ENCODE measurements around the gene MCC. TPM values are rescaled to one million over a fixed set of nuclear protein-coding genes. Genes with fewer than 3 reads are reported as not detected.

The MCC gene
- total and polyA plus RNA-seq, 2 donors (not counting 1 experiment from before 2014, with no cell fraction given): 3.2 to 41.3 TPM

GRCh38 chr5:113253037-113253436 lies 235.2 kb downstream of the MCC start:
- H4K20me1 ChIP-seq (ENCODE audit: control insufficient read depth, extremely low read depth, insufficient read depth, low read length): no peaks in the 10 kb centered on the region
- H3K27me3 ChIP-seq (ENCODE audit: control insufficient read depth, insufficient read depth, low read length): no peaks in the 10 kb centered on the region
- H3K4me2 ChIP-seq (ENCODE audit: extremely low read depth, insufficient read depth, low read length): no peak overlapping the region
- H2AFZ ChIP-seq (ENCODE audit: low read length): no peak overlapping the region
- no peaks in the 10 kb centered on the region for H3K79me2 ChIP-seq (ENCODE audit: control insufficient read depth, insufficient read depth, low read length)
- peaks cover 4% of the 10 kb centered on the region for H3K4me1 ChIP-seq (ENCODE audit: control insufficient read depth, extremely low read depth, insufficient read depth, low read length)
- no peak overlapping the region for H3K9ac ChIP-seq (ENCODE audit: insufficient read depth, low read length)
- no peaks in the 10 kb centered on the region for H3K36me3 ChIP-seq (ENCODE audit: control insufficient read depth, insufficient read depth, low read length)
- no peaks in the 10 kb centered on the region for H3K9me3 ChIP-seq (ENCODE audit: control insufficient read depth, insufficient read depth, low read depth, low read length)
- no peak overlapping the region for H3K4me3 ChIP-seq (replicated peaks in 1 of 4; ENCODE audit: control extremely low read depth in 1 of 4, insufficient read depth in 1 of 4, low read depth in 3 of 4, low read length in 4 of 4)
- no peak for TF ChIP-seq EZH2 (IDR thresholded peaks at IDR 0.05; ENCODE audit: low read length, missing control alignments)
- TF ChIP-seq, protein P1, sequence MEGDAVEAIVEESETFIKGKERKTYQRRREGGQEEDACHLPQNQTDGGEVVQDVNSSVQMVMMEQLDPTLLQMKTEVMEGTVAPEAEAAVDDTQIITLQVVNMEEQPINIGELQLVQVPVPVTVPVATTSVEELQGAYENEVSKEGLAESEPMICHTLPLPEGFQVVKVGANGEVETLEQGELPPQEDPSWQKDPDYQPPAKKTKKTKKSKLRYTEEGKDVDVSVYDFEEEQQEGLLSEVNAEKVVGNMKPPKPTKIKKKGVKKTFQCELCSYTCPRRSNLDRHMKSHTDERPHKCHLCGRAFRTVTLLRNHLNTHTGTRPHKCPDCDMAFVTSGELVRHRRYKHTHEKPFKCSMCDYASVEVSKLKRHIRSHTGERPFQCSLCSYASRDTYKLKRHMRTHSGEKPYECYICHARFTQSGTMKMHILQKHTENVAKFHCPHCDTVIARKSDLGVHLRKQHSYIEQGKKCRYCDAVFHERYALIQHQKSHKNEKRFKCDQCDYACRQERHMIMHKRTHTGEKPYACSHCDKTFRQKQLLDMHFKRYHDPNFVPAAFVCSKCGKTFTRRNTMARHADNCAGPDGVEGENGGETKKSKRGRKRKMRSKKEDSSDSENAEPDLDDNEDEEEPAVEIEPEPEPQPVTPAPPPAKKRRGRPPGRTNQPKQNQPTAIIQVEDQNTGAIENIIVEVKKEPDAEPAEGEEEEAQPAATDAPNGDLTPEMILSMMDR (conservative IDR thresholded peaks at IDR 0.05 in 1 of 2, IDR thresholded peaks at IDR 0.05 in 1 of 2; ENCODE audit: low read depth in 1 of 2, low read length in 2 of 2): no peak
- DNase-seq (ENCODE audit: low read depth in 2 of 2): no peak
- H3K27ac ChIP-seq (ENCODE audit: insufficient read depth, low read length): no peak overlapping the region

GRCh38 chr5:113252066-113252465 lies 236.2 kb downstream of the MCC start:
- Histone ChIP-seq H3K27ac (ENCODE audit: insufficient read depth, low read length) (no peak overlapping the region), H3K79me2 (ENCODE audit: control insufficient read depth, insufficient read depth, low read length) (no peaks in the 10 kb centered on the region), H3K4me2 (ENCODE audit: extremely low read depth, insufficient read depth, low read length) (no peak overlapping the region)

DNA sequence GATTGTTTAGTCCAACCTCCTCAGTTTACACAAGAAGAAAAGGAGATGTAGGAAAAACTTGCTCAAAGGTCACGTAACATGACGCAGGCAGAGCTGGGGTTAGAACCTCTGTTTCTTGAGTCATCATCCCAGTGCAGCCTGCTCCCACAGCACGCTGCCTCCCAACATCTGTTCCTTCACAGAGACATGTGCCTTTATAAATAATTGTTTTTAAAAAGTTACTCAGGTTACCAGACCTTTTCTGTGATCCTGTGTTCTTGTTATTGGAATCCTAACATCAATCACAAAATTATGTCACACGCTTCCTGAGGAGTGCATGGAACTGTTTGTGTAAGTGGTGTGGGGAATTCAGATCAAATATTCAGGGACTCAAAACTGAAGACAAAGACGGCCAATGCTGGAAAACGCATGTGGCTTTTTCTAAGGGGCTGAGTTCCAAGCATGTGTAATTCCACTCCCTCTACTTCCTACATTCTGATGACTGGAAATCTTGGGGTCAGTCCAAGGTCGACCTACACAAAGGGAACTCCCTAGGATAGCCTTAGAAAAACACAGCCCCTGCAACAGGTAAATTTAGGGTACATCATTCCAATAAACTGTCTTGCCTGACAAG lies 237.8 kb downstream of the MCC start:
- no peaks in the 10 kb centered on the region for H3K9me3 ChIP-seq (ENCODE audit: control insufficient read depth, insufficient read depth, low read depth, low read length)
- TF ChIP-seq, protein P1 (conservative IDR thresholded peaks at IDR 0.05 in 1 of 2, IDR thresholded peaks at IDR 0.05 in 1 of 2; ENCODE audit: low read depth in 1 of 2, low read length in 2 of 2): no peak
- no peak for TF ChIP-seq EZH2 (IDR thresholded peaks at IDR 0.05; ENCODE audit: low read length, missing control alignments)
- H3K4me2 ChIP-seq (ENCODE audit: extremely low read depth, insufficient read depth, low read length): peak overlapping the region; percentile 11
- H2AFZ ChIP-seq (ENCODE audit: low read length): no peak overlapping the region
- H3K27ac ChIP-seq (ENCODE audit: insufficient read depth, low read length): peak overlapping the region; percentile 67
- H3K4me3 ChIP-seq (replicated peaks in 1 of 4; ENCODE audit: control extremely low read depth in 1 of 4, insufficient read depth in 1 of 4, low read depth in 3 of 4, low read length in 4 of 4): no peak overlapping the region
- no peaks in the 10 kb centered on the region for H4K20me1 ChIP-seq (ENCODE audit: control insufficient read depth, extremely low read depth, insufficient read depth, low read length)
- H3K4me1 ChIP-seq (ENCODE audit: control insufficient read depth, extremely low read depth, insufficient read depth, low read length): peaks cover 4% of the 10 kb centered on the region
- H3K79me2 ChIP-seq (ENCODE audit: control insufficient read depth, insufficient read depth, low read length): no peaks in the 10 kb centered on the region
- DNase-seq (ENCODE audit: low read depth in 2 of 2): peak; percentile 97 to 99
- H3K9ac ChIP-seq (ENCODE audit: insufficient read depth, low read length): no peak overlapping the region
- no peaks in the 10 kb centered on the region for H3K36me3 ChIP-seq (ENCODE audit: control insufficient read depth, insufficient read depth, low read length)
- H3K27me3 ChIP-seq (ENCODE audit: control insufficient read depth, insufficient read depth, low read length): no peaks in the 10 kb centered on the region

More at GRCh38 chr5:113252066-113252465, 236.2 kb downstream of the MCC start:
- Histone ChIP-seq H3K9ac (ENCODE audit: insufficient read depth, low read length) (no peak overlapping the region), H3K4me3 (replicated peaks in 1 of 4; ENCODE audit: control extremely low read depth in 1 of 4, insufficient read depth in 1 of 4, low read depth in 3 of 4, low read length in 4 of 4) (no peak overlapping the region), H4K20me1 (ENCODE audit: control insufficient read depth, extremely low read depth, insufficient read depth, low read length) (no peaks in the 10 kb centered on the region), H3K4me1 (ENCODE audit: control insufficient read depth, extremely low read depth, insufficient read depth, low read length) (peaks cover 4% of the 10 kb centered on the region), H3K36me3 (ENCODE audit: control insufficient read depth, insufficient read depth, low read length) (no peaks in the 10 kb centered on the region), H2AFZ (ENCODE audit: low read length) (no peak overlapping the region), H3K27me3 (ENCODE audit: control insufficient read depth, insufficient read depth, low read length) (no peaks in the 10 kb centered on the region), H3K9me3 (ENCODE audit: control insufficient read depth, insufficient read depth, low read depth, low read length) (no peaks in the 10 kb centered on the region)
- DNase-seq (ENCODE audit: low read depth in 2 of 2): no peak
- TF ChIP-seq, protein P1 (conservative IDR thresholded peaks at IDR 0.05 in 1 of 2, IDR thresholded peaks at IDR 0.05 in 1 of 2; ENCODE audit: low read depth in 1 of 2, low read length in 2 of 2): no peak
- no peak for TF ChIP-seq EZH2 (IDR thresholded peaks at IDR 0.05; ENCODE audit: low read length, missing control alignments)
